ENCODE results near the gene PPP2R5E. TPM values are rescaled to one million over a fixed set of nuclear protein-coding genes. Genes with fewer than 3 reads are reported as not detected.

Gene PPP2R5E
- total and polyA plus RNA-seq, 2 experiments from 2014 or later = 30.9 to 31.4 TPM

DNA sequence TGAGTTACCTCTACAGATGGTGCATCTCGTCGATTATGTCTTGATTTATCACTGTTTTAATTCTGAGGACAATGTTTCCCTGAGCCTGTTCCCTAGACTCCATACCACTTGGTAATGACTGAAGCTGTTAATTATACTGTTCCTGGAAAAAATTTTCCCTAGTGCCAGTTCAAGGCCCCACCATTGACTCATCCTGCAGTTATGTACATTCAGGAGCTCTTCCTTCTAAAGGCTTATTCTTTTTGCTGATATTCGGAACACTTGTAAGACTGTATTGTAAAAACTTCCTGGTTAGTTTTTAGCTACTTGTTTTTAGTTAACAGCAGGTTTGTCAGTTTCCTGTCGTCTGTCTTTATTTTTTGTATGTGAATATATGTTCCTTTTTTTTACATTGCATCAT, 30.4 kb upstream of the PPP2R5E start:
- no peaks in the 10 kb centered on the region for H3K79me2 ChIP-seq
- no peaks in the 10 kb centered on the region for H3K9me2 ChIP-seq (replicated peaks; ENCODE audit: insufficient read depth)
- H3K4me2 ChIP-seq = no peak overlapping the region
- H4K20me1 ChIP-seq (ENCODE audit: insufficient read depth, poor library complexity, severe bottlenecking) = no peaks in the 10 kb centered on the region
- no peaks in the 10 kb centered on the region for H3K27me3 ChIP-seq
- no peak overlapping the region for H3K27ac ChIP-seq
- no peak for DNase-seq (ENCODE audit: low spot score)
- TF ChIP-seq EZH2 (IDR thresholded peaks at IDR 0.05; ENCODE audit: borderline replicate concordance) = no peak
- no peak for TF ChIP-seq EZH2phosphoT487 (IDR thresholded peaks at IDR 0.05; ENCODE audit: low read depth, severe bottlenecking, unreplicated experiment)
- TF ChIP-seq, protein P1, sequence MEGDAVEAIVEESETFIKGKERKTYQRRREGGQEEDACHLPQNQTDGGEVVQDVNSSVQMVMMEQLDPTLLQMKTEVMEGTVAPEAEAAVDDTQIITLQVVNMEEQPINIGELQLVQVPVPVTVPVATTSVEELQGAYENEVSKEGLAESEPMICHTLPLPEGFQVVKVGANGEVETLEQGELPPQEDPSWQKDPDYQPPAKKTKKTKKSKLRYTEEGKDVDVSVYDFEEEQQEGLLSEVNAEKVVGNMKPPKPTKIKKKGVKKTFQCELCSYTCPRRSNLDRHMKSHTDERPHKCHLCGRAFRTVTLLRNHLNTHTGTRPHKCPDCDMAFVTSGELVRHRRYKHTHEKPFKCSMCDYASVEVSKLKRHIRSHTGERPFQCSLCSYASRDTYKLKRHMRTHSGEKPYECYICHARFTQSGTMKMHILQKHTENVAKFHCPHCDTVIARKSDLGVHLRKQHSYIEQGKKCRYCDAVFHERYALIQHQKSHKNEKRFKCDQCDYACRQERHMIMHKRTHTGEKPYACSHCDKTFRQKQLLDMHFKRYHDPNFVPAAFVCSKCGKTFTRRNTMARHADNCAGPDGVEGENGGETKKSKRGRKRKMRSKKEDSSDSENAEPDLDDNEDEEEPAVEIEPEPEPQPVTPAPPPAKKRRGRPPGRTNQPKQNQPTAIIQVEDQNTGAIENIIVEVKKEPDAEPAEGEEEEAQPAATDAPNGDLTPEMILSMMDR (IDR thresholded peaks at IDR 0.05; ENCODE audit: poor library complexity) = no peak
- H3K36me3 ChIP-seq (replicated peaks; ENCODE audit: insufficient read depth, low read depth) = no peaks in the 10 kb centered on the region
- 74% methylated on average over 4 of the region's 4 CpGs for whole genome bisulfite sequencing (ENCODE audit: low lambda C conversion rate, missing lambda C conversion rate)
- H3K4me1 ChIP-seq (ENCODE audit: insufficient read depth) = no peaks in the 10 kb centered on the region
- H3K9me3 ChIP-seq (ENCODE audit: low read depth) = no peaks in the 10 kb centered on the region
- no peak overlapping the region for H2AFZ ChIP-seq
- H3K4me3 ChIP-seq = no peak overlapping the region

DNA sequence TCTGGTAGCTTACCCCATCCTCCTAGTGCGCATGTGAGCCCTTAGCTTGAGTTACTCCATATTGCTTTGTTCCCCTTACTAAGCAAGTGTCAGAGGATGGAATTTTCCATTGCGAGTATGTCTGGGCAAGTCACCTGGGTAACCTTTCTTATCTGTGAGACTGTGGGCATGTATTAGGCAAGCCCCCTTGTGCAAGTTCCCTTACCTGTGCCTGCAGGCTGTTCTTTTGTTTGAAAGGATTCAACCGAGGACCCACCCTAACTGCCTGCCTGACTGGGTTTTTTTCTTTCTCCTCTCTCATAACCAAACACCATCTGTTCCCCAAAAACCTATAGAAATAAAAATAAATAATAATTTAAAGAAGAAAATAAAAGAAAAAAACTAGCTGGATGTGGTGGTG, 22.3 kb upstream of the PPP2R5E start:
- Histone ChIP-seq H3K36me3 (replicated peaks; ENCODE audit: insufficient read depth, low read depth) (no peaks in the 10 kb centered on the region), H3K27ac (no peak overlapping the region), H3K4me3 (no peak overlapping the region), H3K9me2 (replicated peaks; ENCODE audit: insufficient read depth) (no peaks in the 10 kb centered on the region), H4K20me1 (ENCODE audit: insufficient read depth, poor library complexity, severe bottlenecking) (no peaks in the 10 kb centered on the region), H3K27me3 (no peaks in the 10 kb centered on the region), H3K79me2 (no peaks in the 10 kb centered on the region), H3K9me3 (ENCODE audit: low read depth) (no peaks in the 10 kb centered on the region), H3K4me1 (ENCODE audit: insufficient read depth) (no peaks in the 10 kb centered on the region), H2AFZ (no peak overlapping the region), H3K4me2 (no peak overlapping the region)
- TF ChIP-seq EZH2 (IDR thresholded peaks at IDR 0.05; ENCODE audit: borderline replicate concordance) (no peak), EZH2phosphoT487 (IDR thresholded peaks at IDR 0.05; ENCODE audit: low read depth, severe bottlenecking, unreplicated experiment) (no peak)
- TF ChIP-seq, protein P1 (IDR thresholded peaks at IDR 0.05; ENCODE audit: poor library complexity) = no peak
- WGBS (ENCODE audit: low lambda C conversion rate, missing lambda C conversion rate) = 80% methylated on average over 3 of the region's 3 CpGs
- DNase-seq (ENCODE audit: low spot score) = no peak

DNA sequence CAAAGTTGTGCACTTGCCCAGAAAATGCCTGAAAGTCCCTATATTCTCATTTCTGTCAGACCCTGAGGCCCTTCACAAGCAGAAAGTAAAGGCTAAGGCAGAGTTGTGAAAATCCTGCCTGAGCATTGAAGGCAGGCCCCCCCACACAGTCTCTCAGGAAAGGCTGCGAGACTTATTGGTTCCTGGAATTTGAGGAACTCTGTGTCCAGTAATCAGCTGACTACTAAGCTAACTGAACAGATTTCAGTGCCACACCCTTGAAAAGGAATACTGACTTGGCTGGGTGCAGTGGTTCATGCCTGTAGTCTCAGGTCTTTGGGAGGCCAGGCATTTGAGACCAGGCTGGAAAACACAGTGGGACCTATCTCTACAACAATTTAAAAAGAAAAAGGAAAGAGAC, 21.1 kb upstream of the PPP2R5E start:
- no peak overlapping the region for H3K4me3 ChIP-seq
- no peaks in the 10 kb centered on the region for H3K79me2 ChIP-seq
- H3K27me3 ChIP-seq = no peaks in the 10 kb centered on the region
- WGBS (ENCODE audit: low lambda C conversion rate, missing lambda C conversion rate) = 38% methylated on average over 1 of the region's 1 CpG
- no peaks in the 10 kb centered on the region for H4K20me1 ChIP-seq (ENCODE audit: insufficient read depth, poor library complexity, severe bottlenecking)
- H3K9me3 ChIP-seq (ENCODE audit: low read depth) = no peaks in the 10 kb centered on the region
- H2AFZ ChIP-seq = no peak overlapping the region
- TF ChIP-seq EZH2 (IDR thresholded peaks at IDR 0.05; ENCODE audit: borderline replicate concordance) (no peak), EZH2phosphoT487 (IDR thresholded peaks at IDR 0.05; ENCODE audit: low read depth, severe bottlenecking, unreplicated experiment) (no peak)
- TF ChIP-seq, protein P1 (IDR thresholded peaks at IDR 0.05; ENCODE audit: poor library complexity) = no peak
- H3K36me3 ChIP-seq (replicated peaks; ENCODE audit: insufficient read depth, low read depth) = no peaks in the 10 kb centered on the region
- H3K9me2 ChIP-seq (replicated peaks; ENCODE audit: insufficient read depth) = no peaks in the 10 kb centered on the region
- DNase-seq (ENCODE audit: low spot score) = peak; percentile 21
- no peak overlapping the region for H3K4me2 ChIP-seq
- no peak overlapping the region for H3K27ac ChIP-seq
- H3K4me1 ChIP-seq (ENCODE audit: insufficient read depth) = no peaks in the 10 kb centered on the region
